H9 (cell line): ENCODE data around the gene KRTAP10-5. TPM values are rescaled to one million over a fixed set of nuclear protein-coding genes. Genes with fewer than 3 reads are reported as not detected.
A peak's percentile ranks its signal among the peaks of the same experiment; 100 is the strongest.

Experiments
- DNase-seq: peaks from one replicate; pipeline ENCODE4 v3.0.0-alpha.2; 2017
- H2AFZ ChIP-seq: one replicate; pipeline ENCODE4 v1.6.1; 2013; ENCODE audit warnings: mild to moderate bottlenecking, low read length, control low read depth, moderate library complexity
- H2AK5ac ChIP-seq: 2 replicates; pipeline ENCODE4 v1.6.1; 2013; ENCODE audit warnings: low read length, control low read depth, mixed read lengths; ENCODE audit not compliant: insufficient read length
- H2BK120ac ChIP-seq: one replicate; pipeline ENCODE4 v1.6.1; 2013; ENCODE audit warnings: low read depth, mild to moderate bottlenecking, low read length, control low read depth, inconsistent platforms; ENCODE audit not compliant: poor library complexity, severe bottlenecking
- H2BK12ac ChIP-seq: 2 replicates; pipeline ENCODE4 v1.6.1; 2013; ENCODE audit warnings: low read length, control low read depth, mixed read lengths, low read depth; ENCODE audit not compliant: insufficient read length
- H2BK15ac ChIP-seq: 2 replicates; pipeline ENCODE4 v1.6.1; 2013; ENCODE audit warnings: low read depth, low read length, control low read depth
- H2BK20ac ChIP-seq: one replicate; pipeline ENCODE4 v1.6.1; 2013; ENCODE audit warnings: low read depth, mild to moderate bottlenecking, low read length, control low read depth, inconsistent platforms; ENCODE audit not compliant: poor library complexity, severe bottlenecking
- H2BK5ac ChIP-seq: 2 replicates; pipeline ENCODE4 v1.6.1; 2013; ENCODE audit warnings: low read length, control low read depth, mixed read lengths; ENCODE audit not compliant: insufficient read length
- H3K14ac ChIP-seq: 2 replicates; pipeline ENCODE4 v1.6.1; 2013; ENCODE audit warnings: low read length, control low read depth; ENCODE audit not compliant: insufficient read depth
- H3K18ac ChIP-seq: 2 replicates; pipeline ENCODE4 v1.6.1; 2013; ENCODE audit warnings: low read depth, mild to moderate bottlenecking, mixed read lengths, low read length, control low read depth; ENCODE audit not compliant: insufficient read length
- H3K23ac ChIP-seq: 2 replicates; pipeline ENCODE4 v1.6.1; 2013; ENCODE audit warnings: low read length, control low read depth, mixed read lengths, low read depth; ENCODE audit not compliant: insufficient read length
- H3K23me2 ChIP-seq: 2 replicates; pipeline ENCODE4 v1.6.1; 2013; ENCODE audit warnings: low read depth, mild to moderate bottlenecking, mixed read lengths, low read length, control low read depth; ENCODE audit not compliant: insufficient read length, poor library complexity, severe bottlenecking
- H3K27ac ChIP-seq: 2 replicates; pipeline ENCODE4 v1.5.1; 2013; ENCODE audit warnings: low read length, control low read depth, mixed read lengths, low read depth; ENCODE audit not compliant: insufficient read length
- H3K27me3 ChIP-seq: 2 replicates; pipeline ENCODE4 v1.6.1; 2013; ENCODE audit warnings: low read length, control low read depth, inconsistent platforms; ENCODE audit not compliant: insufficient read depth
- H3K4ac ChIP-seq: 2 replicates; pipeline ENCODE4 v1.6.1; 2013; ENCODE audit warnings: low read depth, mild to moderate bottlenecking, control low read depth, inconsistent platforms, low read length, moderate library complexity
- H3K4me1 ChIP-seq: 2 replicates; pipeline ENCODE4 v1.6.1; 2013; ENCODE audit warnings: low read length, control low read depth, inconsistent platforms; ENCODE audit not compliant: insufficient read depth
- H3K4me2 ChIP-seq: 2 replicates; pipeline ENCODE4 v1.6.1; 2013; ENCODE audit warnings: low read length, control low read depth, mixed read lengths; ENCODE audit not compliant: insufficient read length, insufficient read depth
- H3K56ac ChIP-seq: 2 replicates; pipeline ENCODE4 v1.6.1; 2013; ENCODE audit warnings: low read depth, mild to moderate bottlenecking, mixed read lengths, low read length, control low read depth; ENCODE audit not compliant: insufficient read length
- H3K79me1 ChIP-seq: 2 replicates; pipeline ENCODE4 v1.6.1; 2013; ENCODE audit warnings: low read depth, mild to moderate bottlenecking, moderate library complexity, low read length, control low read depth, inconsistent platforms; ENCODE audit not compliant: insufficient read depth, poor library complexity, severe bottlenecking
- H3K79me2 ChIP-seq: 2 replicates; pipeline ENCODE4 v1.6.1; 2013; ENCODE audit warnings: low read length, control low read depth, inconsistent platforms; ENCODE audit not compliant: insufficient read depth
- H3K9ac ChIP-seq: 2 replicates; pipeline ENCODE4 v1.6.1; 2013; ENCODE audit warnings: low read length, control low read depth, mixed read lengths; ENCODE audit not compliant: insufficient read length; ENCODE audit errors: extremely low read depth
- H3K9me3 ChIP-seq: one replicate; pipeline ENCODE4 v1.6.1; 2013; ENCODE audit warnings: low read depth, low read length, inconsistent platforms; ENCODE audit not compliant: control insufficient read depth
- H3T11ph ChIP-seq: one replicate; pipeline ENCODE4 v1.6.1; 2013; ENCODE audit warnings: mild to moderate bottlenecking, low read length, control low read depth, inconsistent platforms
- H4K20me1 ChIP-seq: one replicate; pipeline ENCODE4 v1.6.1; 2013; ENCODE audit not compliant: control insufficient read depth, insufficient read length, insufficient read depth
- H4K5ac ChIP-seq: 2 replicates; pipeline ENCODE4 v1.6.1; 2013; ENCODE audit warnings: low read depth, mild to moderate bottlenecking, mixed read lengths, low read length, control low read depth; ENCODE audit not compliant: insufficient read length
- H4K8ac ChIP-seq: replicated peaks from 2 replicates; pipeline ENCODE4 v1.6.1; 2013; ENCODE audit warnings: low read length, control low read depth, mixed read lengths, low read depth; ENCODE audit not compliant: insufficient read length
- H4K91ac ChIP-seq: 2 replicates; pipeline ENCODE4 v1.6.1; 2013; ENCODE audit warnings: low read depth, mild to moderate bottlenecking, moderate library complexity, mixed read lengths, low read length, control low read depth; ENCODE audit not compliant: insufficient read length
- H3K27ac Mint-ChIP-seq, 3 experiments: 2 replicates in 2 of 3; 3 replicates in 1 of 3; pipeline ENCODE4 v1.8.0; 2020 to 2021; ENCODE audit warnings: mixed read lengths in 3 of 3, mild to moderate bottlenecking in 1 of 3, moderate library complexity in 1 of 3
- H3K27me3 Mint-ChIP-seq: 2 replicates; pipeline ENCODE4 v1.8.0; 2021; ENCODE audit warnings: low read depth, mild to moderate bottlenecking, moderate library complexity, mixed read lengths
- H3K36me3 Mint-ChIP-seq, 3 experiments: 2 replicates in 2 of 3; 3 replicates in 1 of 3; pipeline ENCODE4 v1.8.0; 2020 to 2021; ENCODE audit warnings: low read depth in 3 of 3, mixed read lengths in 3 of 3; ENCODE audit not compliant: insufficient read depth in 1 of 3
- H3K4me1 Mint-ChIP-seq, 2 experiments: 2 replicates each; pipeline ENCODE4 v1.8.0; 2020; ENCODE audit warnings: mixed read lengths in 2 of 2
- H3K4me3 Mint-ChIP-seq, 2 experiments: 2 replicates in 1 of 2; 3 replicates in 1 of 2; pipeline ENCODE4 v1.8.0; 2020 to 2021; ENCODE audit warnings: mild to moderate bottlenecking in 2 of 2, mixed read lengths in 2 of 2, moderate library complexity in 1 of 2
- H3K9me3 Mint-ChIP-seq, 2 experiments: 2 replicates in 1 of 2; 3 replicates in 1 of 2; pipeline ENCODE4 v1.8.0; 2020; ENCODE audit warnings: mild to moderate bottlenecking in 2 of 2, mixed read lengths in 2 of 2, moderate library complexity in 1 of 2
- WGBS: extraction: QIAGEN DNeasy Blood & Tissue Kit; methylation state at CpG from one replicate; pipeline ENCODE4 v1.1.7; 2013; ENCODE audit warnings: missing lambda C conversion rate, low lambda C conversion rate, mixed read lengths; ENCODE audit not compliant: insufficient read length; ENCODE audit errors: extremely low coverage; 5-methylcytosine and 5-hydroxymethylcytosine counted together
- total RNA-seq: library from RNA; stranded (reverse); gene quantifications from 2 replicates; pipeline ENCODE4 v1.2.1, GENCODE V29; 2021
- TF ChIP-seq, protein P1 (sequence below): fragments of 200-600 bp; sonication (generic); conservative IDR thresholded peaks from 3 replicates; pipeline ENCODE4 v1.8.0; 2021; ENCODE audit warnings: antibody characterized with exemption, mild to moderate bottlenecking

The KRTAP10-5 gene
- total RNA-seq, 1 experiment from 2014 or later, result not detected

GRCh38 chr21:44549525-44550211 is 30.7 kb downstream of the KRTAP10-5 start:
- no peak overlapping the region for H3K56ac ChIP-seq
- no peak overlapping the region for H3K9ac ChIP-seq
- no peak overlapping the region for H4K8ac ChIP-seq
- H3K9me3 ChIP-seq, result no peaks in the 10 kb centered on the region
- H3K14ac ChIP-seq, result peak overlapping the region; percentile 62; the same call in 1 of the 2 replicates
- no peaks in the 10 kb centered on the region for H3K79me1 ChIP-seq
- no peak overlapping the region for H2AFZ ChIP-seq
- Mint-ChIP-seq H3K27me3 (peaks cover 3% of the 10 kb centered on the region), H3K27ac (peak overlapping the region; percentile 0 to 87 (median 78); a peak in 5 of 7 replicates), H3K4me3 (no peak overlapping the region), H3K4me1 (peaks cover 43 to 54% of the 10 kb centered on the region in 2 experiments), H3K36me3 (peaks cover 0 to 19% (median 9%) of the 10 kb centered on the region in 3 experiments; a peak in 3 of 7 replicates), H3K9me3 (peaks cover 10 to 18% of the 10 kb centered on the region in 2 experiments; a peak in 4 of 5 replicates)
- H4K20me1 ChIP-seq, result no peaks in the 10 kb centered on the region
- H3K4me1 ChIP-seq, result peaks cover 6% of the 10 kb centered on the region; the same call in 1 of the 2 replicates
- no peak overlapping the region for H4K91ac ChIP-seq
- WGBS, result no CpG with 5 or more reads among the region's 25 CpGs
- H3K23ac ChIP-seq, result no peak overlapping the region
- no peak overlapping the region for H2BK12ac ChIP-seq
- no peak overlapping the region for H2AK5ac ChIP-seq
- H3K27me3 ChIP-seq, result no peaks in the 10 kb centered on the region
- no peak overlapping the region for H3T11ph ChIP-seq
- H3K23me2 ChIP-seq, result no peaks in the 10 kb centered on the region
- H2BK15ac ChIP-seq, result no peak overlapping the region
- no peaks in the 10 kb centered on the region for H3K79me2 ChIP-seq
- no peak overlapping the region for H3K4me2 ChIP-seq
- H2BK20ac ChIP-seq, result no peak overlapping the region
- H3K4ac ChIP-seq, result no peak overlapping the region; the same call in 1 of the 2 replicates
- H2BK120ac ChIP-seq, result no peak overlapping the region
- no peak overlapping the region for H3K27ac ChIP-seq
- TF ChIP-seq, protein P1, sequence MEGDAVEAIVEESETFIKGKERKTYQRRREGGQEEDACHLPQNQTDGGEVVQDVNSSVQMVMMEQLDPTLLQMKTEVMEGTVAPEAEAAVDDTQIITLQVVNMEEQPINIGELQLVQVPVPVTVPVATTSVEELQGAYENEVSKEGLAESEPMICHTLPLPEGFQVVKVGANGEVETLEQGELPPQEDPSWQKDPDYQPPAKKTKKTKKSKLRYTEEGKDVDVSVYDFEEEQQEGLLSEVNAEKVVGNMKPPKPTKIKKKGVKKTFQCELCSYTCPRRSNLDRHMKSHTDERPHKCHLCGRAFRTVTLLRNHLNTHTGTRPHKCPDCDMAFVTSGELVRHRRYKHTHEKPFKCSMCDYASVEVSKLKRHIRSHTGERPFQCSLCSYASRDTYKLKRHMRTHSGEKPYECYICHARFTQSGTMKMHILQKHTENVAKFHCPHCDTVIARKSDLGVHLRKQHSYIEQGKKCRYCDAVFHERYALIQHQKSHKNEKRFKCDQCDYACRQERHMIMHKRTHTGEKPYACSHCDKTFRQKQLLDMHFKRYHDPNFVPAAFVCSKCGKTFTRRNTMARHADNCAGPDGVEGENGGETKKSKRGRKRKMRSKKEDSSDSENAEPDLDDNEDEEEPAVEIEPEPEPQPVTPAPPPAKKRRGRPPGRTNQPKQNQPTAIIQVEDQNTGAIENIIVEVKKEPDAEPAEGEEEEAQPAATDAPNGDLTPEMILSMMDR, result 0 out of 3 replicates have a peak, but pooled peaks have one; percentile 23
- peak overlapping the region; percentile 86 for H3K18ac ChIP-seq
- H4K5ac ChIP-seq, result no peak overlapping the region
- H2BK5ac ChIP-seq, result no peak overlapping the region
- peak; percentile 63 for DNase-seq
